Measurements from ENCODE around the gene TMEM132C.
"Not testable (repeated sequence)": the region's sequence is repeated elsewhere in the genome, so short reads cannot be mapped to it uniquely, and the experiment has no call there.

The TMEM132C gene

GRCh38 chr12:128573907-128574306, 306.9 kb downstream of the TMEM132C start:
- DNase-seq: no peak

GRCh38 chr12:128578045-128578444, 311.1 kb downstream of the TMEM132C start:
- DNase-seq: no peak

GRCh38 chr12:128581321-128581761, 314.4 kb downstream of the TMEM132C start:
- no peak for DNase-seq

GRCh38 chr12:128583453-128583852, 316.5 kb downstream of the TMEM132C start:
- no peak for DNase-seq

GRCh38 chr12:128586451-128587029, 319.6 kb downstream of the TMEM132C start:
- no peak for DNase-seq

- no peak for DNase-seq
Observed at GRCh38 chr12:128587918-128588317, 320.9 kb downstream of the TMEM132C start.

GRCh38 chr12:128592220-128592744, 325.3 kb downstream of the TMEM132C start:
- DNase-seq: no peak

- DNase-seq: no peak
Observed at GRCh38 chr12:128594521-128594920, 327.6 kb downstream of the TMEM132C start.

- no peak for DNase-seq
Observed at GRCh38 chr12:128595609-128596008, 328.6 kb downstream of the TMEM132C start.

- DNase-seq: no peak
Observed at GRCh38 chr12:128600886-128601285, 333.9 kb downstream of the TMEM132C start.

GRCh38 chr12:128603573-128604115, 336.7 kb downstream of the TMEM132C start:
- no peak for DNase-seq

GRCh38 chr12:128604219-128604618, 337.2 kb downstream of the TMEM132C start:
- DNase-seq: not testable (repeated sequence)

GRCh38 chr12:128606051-128606450, 339.1 kb downstream of the TMEM132C start:
- no peak for DNase-seq

GRCh38 chr12:128606538-128606937, 339.6 kb downstream of the TMEM132C start:
- DNase-seq: no peak

- DNase-seq: no peak
Observed at GRCh38 chr12:128606970-128607369, 340.0 kb downstream of the TMEM132C start.

GRCh38 chr12:128607641-128608040, 340.7 kb downstream of the TMEM132C start:
- DNase-seq: no peak

GRCh38 chr12:128609861-128610260, 342.9 kb downstream of the TMEM132C start:
- DNase-seq: no peak

- DNase-seq: no peak
Observed at GRCh38 chr12:128611736-128612135, 344.8 kb downstream of the TMEM132C start.

GRCh38 chr12:128612150-128612850, 345.3 kb downstream of the TMEM132C start:
- no peak for DNase-seq

- no peak for DNase-seq
Observed at GRCh38 chr12:128613837-128614590, 347.0 kb downstream of the TMEM132C start.

GRCh38 chr12:128617304-128617833, 350.4 kb downstream of the TMEM132C start:
- DNase-seq: no peak

- no peak for DNase-seq
Observed at GRCh38 chr12:128619263-128619662, 352.3 kb downstream of the TMEM132C start.

GRCh38 chr12:128621304-128621703, 354.3 kb downstream of the TMEM132C start:
- DNase-seq: no peak

All from suppressor macrophage treated with lipopolysaccharide for 1 hour (primary cell).